KMS-11 (cell line): ENCODE data around the gene RPA1.

Source experiments
- H2AFZ ChIP-seq: fragments of 200-600 bp; sonication (generic); 2 replicates; pipeline ENCODE4 v1.6.1; 2016; ENCODE audit warnings: antibody characterized with exemption, mixed run types, low read depth
- H3K27ac ChIP-seq: fragments of 200-600 bp; sonication (generic); 2 replicates; pipeline ENCODE4 v1.6.1; 2016; ENCODE audit warnings: mild to moderate bottlenecking, mixed run types
- H3K27me3 ChIP-seq: fragments of 200-600 bp; sonication (generic); 2 replicates; pipeline ENCODE4 v1.6.1; 2017; ENCODE audit warnings: mild to moderate bottlenecking, low read depth, mixed run types, moderate library complexity; ENCODE audit not compliant: insufficient read depth
- H3K36me3 ChIP-seq: fragments of 200-600 bp; sonication (generic); 2 replicates; pipeline ENCODE4 v1.6.1; 2017; ENCODE audit warnings: mild to moderate bottlenecking, mixed run types; ENCODE audit not compliant: insufficient read depth
- H3K4me1 ChIP-seq: fragments of 200-600 bp; sonication (generic); 2 replicates; pipeline ENCODE4 v1.6.1; 2016; ENCODE audit warnings: mild to moderate bottlenecking, low read depth, mixed run types; ENCODE audit not compliant: poor library complexity, severe bottlenecking
- H3K4me2 ChIP-seq: fragments of 200-600 bp; sonication (generic); 2 replicates; pipeline ENCODE4 v1.7.0; 2016; ENCODE audit warnings: mild to moderate bottlenecking, mixed run types
- H3K4me3 ChIP-seq: fragments of 200-600 bp; sonication (generic); IDR thresholded peaks from 2 replicates; pipeline ENCODE4 v1.6.1; 2017; ENCODE audit warnings: low read depth, low read length, mixed read lengths; ENCODE audit not compliant: insufficient read depth
- H3K79me2 ChIP-seq: fragments of 200-600 bp; sonication (generic); 2 replicates; pipeline ENCODE4 v1.6.1; 2016; ENCODE audit warnings: low read depth, mixed run types; ENCODE audit not compliant: insufficient read depth
- H3K9ac ChIP-seq: fragments of 200-600 bp; sonication (generic); 2 replicates; pipeline ENCODE4 v1.6.1; 2016; ENCODE audit warnings: mild to moderate bottlenecking, mixed run types
- H4K20me1 ChIP-seq: fragments of 200-600 bp; sonication (generic); 2 replicates; pipeline ENCODE4 v1.6.1; 2016; ENCODE audit warnings: mild to moderate bottlenecking, mixed run types; ENCODE audit not compliant: insufficient read depth
- TF ChIP-seq, protein P1 (sequence below): fragments of 200-600 bp; sonication (generic); conservative IDR thresholded peaks from 2 replicates; pipeline ENCODE4 v1.6.1; 2017; ENCODE audit warnings: low read depth, mild to moderate bottlenecking, antibody characterized with exemption, low read length, moderate library complexity, mixed read lengths

The RPA1 gene

GRCh38 chr17:1785930-1786329 lies 43.9 kb upstream of the RPA1 start:
- Histone ChIP-seq H3K4me3 (no peak overlapping the region), H3K36me3 (no peaks in the 10 kb centered on the region)

GRCh38 chr17:1786708-1787107 lies 43.1 kb upstream of the RPA1 start:
- H3K4me2 ChIP-seq, result no peak overlapping the region
- no peaks in the 10 kb centered on the region for H3K4me1 ChIP-seq
- H3K27me3 ChIP-seq, result no peaks in the 10 kb centered on the region
- TF ChIP-seq, protein P1, sequence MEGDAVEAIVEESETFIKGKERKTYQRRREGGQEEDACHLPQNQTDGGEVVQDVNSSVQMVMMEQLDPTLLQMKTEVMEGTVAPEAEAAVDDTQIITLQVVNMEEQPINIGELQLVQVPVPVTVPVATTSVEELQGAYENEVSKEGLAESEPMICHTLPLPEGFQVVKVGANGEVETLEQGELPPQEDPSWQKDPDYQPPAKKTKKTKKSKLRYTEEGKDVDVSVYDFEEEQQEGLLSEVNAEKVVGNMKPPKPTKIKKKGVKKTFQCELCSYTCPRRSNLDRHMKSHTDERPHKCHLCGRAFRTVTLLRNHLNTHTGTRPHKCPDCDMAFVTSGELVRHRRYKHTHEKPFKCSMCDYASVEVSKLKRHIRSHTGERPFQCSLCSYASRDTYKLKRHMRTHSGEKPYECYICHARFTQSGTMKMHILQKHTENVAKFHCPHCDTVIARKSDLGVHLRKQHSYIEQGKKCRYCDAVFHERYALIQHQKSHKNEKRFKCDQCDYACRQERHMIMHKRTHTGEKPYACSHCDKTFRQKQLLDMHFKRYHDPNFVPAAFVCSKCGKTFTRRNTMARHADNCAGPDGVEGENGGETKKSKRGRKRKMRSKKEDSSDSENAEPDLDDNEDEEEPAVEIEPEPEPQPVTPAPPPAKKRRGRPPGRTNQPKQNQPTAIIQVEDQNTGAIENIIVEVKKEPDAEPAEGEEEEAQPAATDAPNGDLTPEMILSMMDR, result no peak
- H3K79me2 ChIP-seq, result no peaks in the 10 kb centered on the region
- no peak overlapping the region for H2AFZ ChIP-seq
- H3K4me3 ChIP-seq, result no peak overlapping the region
- no peak overlapping the region for H3K9ac ChIP-seq
- H3K36me3 ChIP-seq, result no peaks in the 10 kb centered on the region
- no peak overlapping the region for H3K27ac ChIP-seq
- no peaks in the 10 kb centered on the region for H4K20me1 ChIP-seq

More at GRCh38 chr17:1785930-1786329, 43.9 kb upstream of the RPA1 start:
- no peak overlapping the region for H3K27ac ChIP-seq
- no peaks in the 10 kb centered on the region for H4K20me1 ChIP-seq
- H2AFZ ChIP-seq, result no peak overlapping the region
- no peaks in the 10 kb centered on the region for H3K79me2 ChIP-seq
- no peak overlapping the region for H3K4me2 ChIP-seq
- H3K9ac ChIP-seq, result no peak overlapping the region
- H3K4me1 ChIP-seq, result no peaks in the 10 kb centered on the region
- TF ChIP-seq, protein P1, result no peak
- H3K27me3 ChIP-seq, result no peaks in the 10 kb centered on the region

DNA sequence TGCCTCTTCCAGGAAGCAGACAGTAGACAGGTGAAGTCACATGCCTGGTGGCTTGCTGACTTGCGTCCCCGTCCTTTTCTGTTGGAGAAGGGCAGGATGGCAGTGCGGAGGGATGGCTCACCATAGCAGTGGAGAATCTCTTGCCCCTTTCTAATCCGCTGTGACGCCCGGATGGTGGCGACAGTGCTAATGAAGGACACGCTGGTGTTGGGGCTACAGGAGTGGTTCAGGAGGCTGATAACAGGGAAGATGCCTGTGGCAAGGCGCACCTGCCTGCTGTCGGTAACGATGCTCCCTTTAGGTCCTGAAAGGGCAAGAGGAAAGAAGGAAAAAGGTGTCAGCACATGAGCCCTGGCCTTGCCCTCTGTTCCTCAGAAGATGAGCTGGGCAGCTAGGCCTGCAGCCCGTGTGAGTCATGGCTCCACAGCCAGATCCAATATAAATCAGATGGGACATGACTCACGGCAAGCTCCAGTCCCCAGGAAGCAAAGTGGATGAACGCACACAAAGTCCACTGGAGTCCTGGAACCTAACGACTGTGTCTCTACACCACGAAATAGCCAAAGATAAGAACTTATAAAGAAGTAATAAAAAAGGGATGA lies 42.4 kb upstream of the RPA1 start:
- H3K4me3 ChIP-seq, result no peak overlapping the region
- H3K36me3 ChIP-seq, result no peaks in the 10 kb centered on the region

GRCh38 chr17:1789936-1790335 lies 39.9 kb upstream of the RPA1 start:
- no peak overlapping the region for H3K4me3 ChIP-seq
- H3K27me3 ChIP-seq, result no peaks in the 10 kb centered on the region
- H3K27ac ChIP-seq, result no peak overlapping the region
- no peaks in the 10 kb centered on the region for H4K20me1 ChIP-seq
- no peaks in the 10 kb centered on the region for H3K4me1 ChIP-seq
- no peak overlapping the region for H3K9ac ChIP-seq
- H3K36me3 ChIP-seq, result no peaks in the 10 kb centered on the region
- H3K79me2 ChIP-seq, result no peaks in the 10 kb centered on the region
- H2AFZ ChIP-seq, result no peak overlapping the region
- no peak overlapping the region for H3K4me2 ChIP-seq
- TF ChIP-seq, protein P1, result no peak

More for the DNA sequence above, 42.4 kb upstream of the RPA1 start:
- Histone ChIP-seq H3K27ac (no peak overlapping the region), H3K27me3 (no peaks in the 10 kb centered on the region), H3K4me2 (no peak overlapping the region), H3K79me2 (no peaks in the 10 kb centered on the region), H4K20me1 (no peaks in the 10 kb centered on the region), H2AFZ (no peak overlapping the region), H3K4me1 (no peaks in the 10 kb centered on the region), H3K9ac (no peak overlapping the region)
- TF ChIP-seq, protein P1, result no peak
